GM19463 (cell line): Measurements from ENCODE around the gene NFATC1.

Experiments
- ATAC-seq: cut with Tn5 transposase; IDR thresholded peaks from one replicate; pipeline ENCODE4 v1.9.1; 2021; ENCODE audit warnings: mild to moderate bottlenecking, moderate library complexity; ENCODE audit not compliant: unreplicated experiment

The NFATC1 gene

DNA sequence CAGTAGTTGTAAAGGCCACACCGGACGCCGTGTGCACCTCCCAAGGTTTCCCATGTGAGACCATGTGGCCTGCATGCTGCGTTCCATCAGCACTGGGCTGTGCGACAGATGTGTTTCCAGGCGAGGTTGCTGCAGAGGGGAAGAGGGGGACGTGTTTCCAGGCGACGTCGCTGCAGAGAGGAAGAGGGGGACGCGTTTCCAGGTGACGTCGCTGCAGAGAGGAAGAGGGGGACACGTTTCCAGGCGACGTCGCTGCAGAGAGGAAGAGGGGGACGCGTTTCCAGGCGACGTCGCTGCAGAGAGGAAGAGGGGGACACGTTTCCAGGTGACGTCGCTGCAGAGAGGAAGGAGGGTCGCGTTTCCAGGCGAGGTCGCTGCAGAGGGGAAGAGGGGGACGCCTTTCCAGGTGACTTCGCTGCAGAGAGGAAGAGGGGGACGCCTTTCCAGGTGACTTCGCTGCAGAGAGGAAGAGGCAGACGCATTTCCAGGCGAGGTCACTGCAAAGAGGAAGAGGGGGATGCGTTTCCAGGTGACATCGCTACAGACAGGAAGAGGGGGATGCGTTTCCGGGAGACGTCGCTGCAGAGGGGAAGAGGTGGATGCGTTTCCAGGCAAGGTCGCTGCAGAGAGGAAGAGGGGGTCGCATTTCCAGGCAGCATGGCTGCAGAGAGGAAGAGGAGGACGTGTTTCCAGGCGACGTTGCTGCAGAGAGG, 24.5 kb downstream of the NFATC1 start:
- ATAC-seq: no peak

DNA sequence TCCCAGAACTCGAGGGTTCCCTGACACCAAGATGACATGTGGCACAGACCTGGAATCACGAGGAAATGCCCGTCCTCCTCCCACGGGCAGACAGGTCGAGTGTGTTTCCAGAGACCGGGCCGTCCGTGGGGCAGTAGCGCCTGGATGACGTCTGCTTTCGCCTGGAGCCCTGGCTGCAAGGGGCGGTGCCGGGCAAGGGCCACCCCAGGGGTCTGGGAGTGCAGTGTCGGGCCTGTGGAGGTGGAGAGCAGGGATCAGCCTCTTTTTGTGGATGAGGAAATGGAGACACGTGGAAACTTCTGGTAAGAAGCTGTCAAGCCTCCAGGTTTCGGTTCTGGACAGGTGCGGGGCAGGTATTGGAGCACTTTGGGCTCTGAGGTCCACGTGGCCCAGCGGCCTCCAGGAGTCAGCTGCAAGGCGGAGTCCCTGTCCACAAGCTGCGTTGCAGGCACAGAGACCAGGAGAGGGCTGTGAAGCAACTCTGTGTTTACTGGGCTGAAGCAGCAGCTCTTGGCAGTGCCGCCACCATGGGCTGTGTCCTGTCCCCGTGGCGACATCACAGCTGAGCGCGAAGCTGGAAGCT, 25.6 kb downstream of the NFATC1 start:
- no peak for ATAC-seq

- ATAC-seq: no peak
These were observed 26.5 kb downstream of the NFATC1 start for GRCh38 chr18:79422022-79422782.

DNA sequence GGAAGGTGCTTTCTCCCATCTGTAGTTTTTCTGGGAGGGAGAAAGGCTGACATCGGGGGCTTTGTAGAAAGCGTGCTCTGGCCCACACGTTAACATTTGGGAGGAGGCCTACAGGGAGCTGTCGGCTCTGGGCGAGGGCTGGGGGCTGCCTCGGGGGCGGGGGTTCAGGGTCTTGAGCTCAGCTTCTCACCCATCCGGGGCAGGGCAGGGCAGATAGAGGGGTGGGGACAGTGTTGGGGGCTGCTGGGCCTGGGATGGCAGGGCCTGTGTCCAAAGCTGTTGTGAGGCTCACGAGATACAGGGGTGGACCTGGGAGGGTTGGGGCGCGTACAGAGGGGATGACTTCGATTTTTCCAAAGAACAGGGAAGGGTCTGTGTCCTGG, 27.0 kb downstream of the NFATC1 start:
- no peak for ATAC-seq

DNA sequence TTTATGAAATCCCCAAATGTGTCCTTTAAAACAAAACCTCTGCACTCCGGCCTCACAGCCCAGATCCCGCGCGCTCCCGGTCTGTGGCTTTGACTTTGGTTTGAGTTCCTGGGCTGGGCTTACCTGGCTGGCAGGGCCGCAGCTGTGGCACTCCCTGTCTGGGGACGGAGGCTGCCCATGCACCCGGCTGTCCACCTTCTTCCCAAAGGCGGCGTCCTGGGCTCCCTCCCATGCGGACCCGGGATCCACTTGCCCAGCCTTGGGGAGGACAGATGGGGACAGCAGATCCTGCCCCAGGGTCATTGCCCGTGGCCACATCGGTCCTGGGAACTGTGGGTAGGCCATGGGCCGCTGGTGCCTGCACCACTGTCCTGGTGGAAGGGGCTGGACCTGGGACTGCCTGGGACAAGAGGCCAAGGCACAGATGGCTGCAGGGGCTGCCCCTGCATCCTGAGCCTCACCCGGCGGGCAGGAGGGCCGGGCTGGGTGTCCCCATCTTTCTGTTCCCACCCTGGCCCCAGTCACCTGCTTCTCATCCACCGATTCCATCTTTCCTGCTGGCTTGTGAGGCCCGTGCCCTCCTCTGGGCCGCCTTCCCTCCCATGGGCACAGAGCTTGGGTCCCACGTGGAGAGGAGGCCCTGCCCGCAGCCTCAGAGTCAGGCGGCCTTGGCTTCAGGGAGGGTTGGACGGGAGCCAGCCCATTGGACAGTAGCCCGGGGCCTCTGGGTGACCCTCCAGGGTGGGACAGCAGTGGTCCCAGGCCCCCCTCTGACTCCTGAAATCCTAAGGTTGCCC, 27.7 kb downstream of the NFATC1 start:
- ATAC-seq: no peak

DNA sequence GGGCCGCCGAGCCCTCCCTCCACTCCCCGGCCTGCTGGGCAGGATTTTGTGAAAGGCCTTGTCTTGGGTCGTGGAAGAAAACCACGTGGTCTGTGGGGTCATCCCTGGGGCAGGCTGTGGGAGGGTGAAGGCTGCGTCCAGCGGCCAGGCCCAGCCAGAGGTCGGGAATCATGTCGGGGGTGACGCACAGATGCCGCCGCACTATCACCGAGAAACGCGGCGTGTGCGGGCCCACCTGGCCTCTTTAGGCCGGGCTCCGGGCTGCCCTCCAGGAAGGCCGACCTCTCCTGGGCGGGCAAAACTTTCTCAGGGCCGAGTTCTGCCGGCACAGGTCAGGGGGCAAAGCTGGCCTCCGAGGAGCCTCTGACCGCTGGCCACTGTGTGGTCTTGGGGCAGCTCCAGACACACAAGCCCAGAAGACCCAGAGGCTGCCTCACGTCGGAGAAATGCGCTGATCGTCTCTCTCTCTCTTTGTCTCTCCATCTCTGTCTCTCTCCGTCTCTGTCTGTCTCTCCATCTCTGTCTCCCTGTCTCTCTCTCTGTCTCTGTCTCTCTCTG, 28.4 kb downstream of the NFATC1 start:
- no peak for ATAC-seq

- no peak for ATAC-seq
These were observed 29.3 kb downstream of the NFATC1 start for GRCh38 chr18:79424880-79425568.

GRCh38 chr18:79425569-79425886, 29.8 kb downstream of the NFATC1 start:
- no peak for ATAC-seq

DNA sequence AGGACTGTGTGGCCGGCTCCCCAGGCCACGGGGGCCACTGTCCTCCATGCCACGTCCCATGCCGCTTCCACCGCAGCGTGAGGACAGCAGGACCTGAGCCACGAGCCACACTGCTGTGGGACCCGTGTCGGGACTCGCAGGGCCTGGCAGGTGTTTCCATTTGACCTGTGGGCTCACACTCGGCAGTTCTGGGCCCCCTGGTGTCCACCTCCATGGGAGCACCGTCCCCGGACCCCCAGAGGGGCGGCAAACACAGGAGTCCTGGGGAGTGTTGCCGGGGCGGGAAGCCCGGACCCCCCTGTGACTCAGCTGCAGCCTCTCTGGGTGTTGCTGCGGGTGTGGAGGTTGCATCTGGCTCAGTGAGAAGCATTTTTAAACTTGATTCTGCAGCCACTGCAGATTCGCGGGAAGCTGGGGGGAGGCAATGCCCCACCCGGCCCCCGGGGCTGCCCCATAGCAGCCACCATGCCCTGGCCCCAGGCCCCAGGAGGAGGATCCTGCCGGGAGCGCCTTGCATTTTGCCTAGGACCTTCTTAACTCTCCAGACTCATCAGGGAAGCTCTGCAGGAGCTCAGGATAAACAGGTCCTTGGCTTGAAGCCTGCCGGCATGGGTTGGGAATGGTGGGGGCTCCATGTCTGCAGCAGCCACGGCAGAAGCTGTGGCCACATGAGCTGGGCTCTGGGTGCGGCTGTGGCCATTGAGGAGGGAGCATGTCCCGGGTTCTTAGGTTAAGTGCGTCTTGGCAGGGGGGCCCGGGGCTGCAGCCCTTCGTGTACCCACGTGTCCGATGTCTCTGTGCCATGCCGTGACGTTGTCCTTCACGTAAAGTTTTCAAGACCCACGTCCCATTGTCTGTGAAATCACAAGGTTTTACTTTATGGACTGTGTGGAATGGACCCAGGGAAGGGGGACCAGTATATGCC, 30.9 kb downstream of the NFATC1 start:
- no peak for ATAC-seq

- ATAC-seq: no peak
These were observed 31.9 kb downstream of the NFATC1 start for GRCh38 chr18:79427368-79428225.

DNA sequence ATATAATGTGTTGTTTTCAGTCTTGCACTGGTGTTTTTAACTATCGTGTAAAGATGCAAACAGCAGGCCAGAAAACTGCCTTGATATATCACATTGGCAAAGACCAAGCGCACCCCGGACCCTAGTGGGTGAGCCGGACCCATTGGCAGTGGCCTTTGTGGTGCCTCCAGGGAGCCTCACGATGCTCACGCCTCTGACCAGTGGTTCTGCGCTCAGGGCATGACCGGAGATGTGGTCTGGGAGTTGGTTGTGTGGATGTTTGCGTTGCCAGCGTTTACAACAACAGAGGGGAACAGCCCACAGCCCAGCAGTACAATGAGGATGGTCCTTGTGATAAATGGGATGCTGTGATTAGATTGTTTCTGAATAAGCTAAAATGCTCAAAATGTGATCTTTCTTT, 32.6 kb downstream of the NFATC1 start:
- ATAC-seq: no peak

DNA sequence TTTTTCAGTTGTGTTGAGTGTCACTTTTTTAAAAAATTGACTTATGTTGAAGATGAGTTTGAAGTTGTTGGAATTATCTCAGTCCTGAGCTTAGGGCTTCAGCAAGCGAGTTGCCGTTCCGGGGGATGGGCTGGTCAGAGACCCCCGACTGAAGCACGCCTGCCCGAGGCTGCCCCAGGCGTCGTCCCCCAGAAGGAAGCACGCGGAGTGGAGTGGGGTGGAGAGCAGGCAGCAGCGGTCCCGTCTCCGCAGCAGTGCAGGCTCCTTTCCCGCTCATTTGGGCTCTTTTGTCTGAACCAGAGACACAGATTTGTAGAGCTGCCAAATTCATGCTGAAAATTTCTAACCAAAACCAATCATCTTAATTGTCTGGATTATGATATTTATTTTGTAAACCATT, 33.7 kb downstream of the NFATC1 start:
- no peak for ATAC-seq

DNA sequence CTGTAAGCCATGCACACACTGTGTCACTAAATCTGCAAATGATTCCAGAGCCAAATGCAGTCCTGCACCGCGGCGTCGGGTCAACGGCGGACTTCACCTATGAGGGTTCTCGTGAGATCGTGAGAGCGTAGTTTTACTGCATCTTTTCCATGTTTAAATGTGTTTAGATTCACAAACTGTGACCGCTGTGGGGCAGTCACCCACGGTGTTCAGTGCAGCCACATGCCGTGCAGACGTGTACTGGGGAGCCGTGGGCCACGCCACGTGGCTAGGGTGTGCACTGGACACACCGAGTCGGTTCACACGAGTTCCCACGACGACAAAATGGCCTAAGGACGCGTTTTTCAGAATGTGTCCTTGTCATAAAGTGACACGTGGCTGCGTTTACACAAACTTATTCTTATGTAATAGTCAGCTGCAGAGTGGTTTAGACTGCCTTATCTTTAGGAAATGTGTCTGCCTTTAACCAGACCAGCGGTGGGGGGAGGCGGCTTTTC, 34.1 kb downstream of the NFATC1 start:
- ATAC-seq: no peak

GRCh38 chr18:79432376-79433120, 36.8 kb downstream of the NFATC1 start:
- no peak for ATAC-seq

GRCh38 chr18:79433431-79433830, 37.7 kb downstream of the NFATC1 start:
- ATAC-seq: no peak

DNA sequence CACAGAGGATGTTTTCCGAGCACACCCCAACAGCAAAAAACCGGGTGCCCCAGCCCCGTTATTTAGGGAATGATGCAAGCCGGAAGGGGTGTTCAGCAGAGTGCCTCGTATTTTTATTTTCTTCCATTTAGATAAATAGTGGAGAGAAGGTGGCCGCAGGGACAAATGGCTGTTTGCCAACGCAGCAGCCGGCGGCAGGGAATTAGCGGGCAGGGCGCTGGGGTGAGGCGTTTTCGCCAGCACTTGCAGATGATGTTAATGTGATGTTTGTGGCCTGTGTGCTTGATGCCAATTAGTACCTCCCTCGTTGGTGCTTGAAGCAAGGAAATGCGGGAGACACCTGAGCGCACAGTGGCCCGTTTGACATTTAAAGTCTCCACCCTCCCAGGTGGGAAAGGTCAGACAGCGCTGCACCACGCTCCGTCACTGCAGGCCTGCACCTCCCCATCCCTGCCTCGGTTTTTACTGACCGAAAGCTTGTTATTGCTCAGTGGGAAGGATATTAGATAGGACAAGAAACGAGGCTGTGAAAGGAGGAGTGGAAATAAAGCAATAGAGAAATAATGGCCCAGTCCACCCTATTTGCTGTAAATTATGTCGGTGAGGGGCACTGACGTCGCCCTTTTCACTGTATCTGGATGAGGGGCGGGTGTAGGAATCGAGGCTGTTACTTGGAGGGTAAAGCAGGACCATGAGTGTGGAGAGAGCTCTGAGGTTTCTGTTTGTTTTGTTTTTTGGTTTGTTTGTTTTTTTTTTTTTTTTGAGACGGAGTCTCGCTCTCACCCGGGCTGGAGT, 39.1 kb downstream of the NFATC1 start:
- ATAC-seq: no peak
